NCI-H2196 (cell line): ENCODE results near the gene KCNJ16.

Source experiments
- DNase-seq: peaks from one replicate; lab custom pipeline; 2025; ENCODE audit not compliant: unreplicated experiment; lab: John Stamatoyannopoulos, UW

KCNJ16 gene

DNA sequence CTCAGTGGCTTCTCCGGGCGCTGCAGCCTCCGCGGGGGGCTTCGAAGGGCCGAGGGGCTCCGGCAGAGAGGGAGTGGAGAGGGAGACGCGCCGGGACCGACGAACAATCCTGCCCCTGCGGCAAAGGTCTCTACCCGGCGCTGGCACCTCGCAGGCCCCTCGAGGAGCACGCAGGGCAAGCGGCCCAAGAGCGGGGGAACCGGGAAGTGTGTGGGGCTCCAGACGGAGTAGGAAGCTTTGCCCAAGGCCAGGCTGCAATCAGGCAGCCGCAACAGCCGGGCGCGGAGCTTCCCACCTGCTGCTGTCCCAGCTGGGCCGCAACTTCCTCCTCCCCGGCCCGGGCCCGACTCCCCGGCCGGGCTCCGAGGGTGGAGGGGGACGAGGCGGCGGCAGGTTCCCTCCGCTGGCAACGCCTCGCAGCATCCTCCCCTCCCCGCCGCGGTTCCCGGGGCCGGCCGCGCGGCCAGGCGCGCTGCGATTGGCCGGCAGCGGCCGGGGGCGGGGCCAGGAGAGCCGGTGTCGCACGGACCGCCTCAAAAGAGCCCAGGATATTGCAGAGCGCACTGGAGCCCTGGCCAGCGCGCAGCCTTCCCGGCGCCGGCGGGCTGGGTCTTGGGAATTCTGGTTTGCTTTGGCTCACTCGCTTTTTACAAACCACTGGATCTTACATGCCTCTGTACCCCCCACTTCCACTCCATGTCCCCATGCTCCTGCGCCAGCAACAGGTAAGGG, 94.1 kb downstream of the KCNJ16 start, which contains the start of gene KCNJ2:
Gene KCNJ2, plus strand, starts transcription at position 556 of the 732 bp plus-strand sequence. CDS start 5,508 bp downstream, outside the sequence.
- peak; percentile 93 for DNase-seq

DNA sequence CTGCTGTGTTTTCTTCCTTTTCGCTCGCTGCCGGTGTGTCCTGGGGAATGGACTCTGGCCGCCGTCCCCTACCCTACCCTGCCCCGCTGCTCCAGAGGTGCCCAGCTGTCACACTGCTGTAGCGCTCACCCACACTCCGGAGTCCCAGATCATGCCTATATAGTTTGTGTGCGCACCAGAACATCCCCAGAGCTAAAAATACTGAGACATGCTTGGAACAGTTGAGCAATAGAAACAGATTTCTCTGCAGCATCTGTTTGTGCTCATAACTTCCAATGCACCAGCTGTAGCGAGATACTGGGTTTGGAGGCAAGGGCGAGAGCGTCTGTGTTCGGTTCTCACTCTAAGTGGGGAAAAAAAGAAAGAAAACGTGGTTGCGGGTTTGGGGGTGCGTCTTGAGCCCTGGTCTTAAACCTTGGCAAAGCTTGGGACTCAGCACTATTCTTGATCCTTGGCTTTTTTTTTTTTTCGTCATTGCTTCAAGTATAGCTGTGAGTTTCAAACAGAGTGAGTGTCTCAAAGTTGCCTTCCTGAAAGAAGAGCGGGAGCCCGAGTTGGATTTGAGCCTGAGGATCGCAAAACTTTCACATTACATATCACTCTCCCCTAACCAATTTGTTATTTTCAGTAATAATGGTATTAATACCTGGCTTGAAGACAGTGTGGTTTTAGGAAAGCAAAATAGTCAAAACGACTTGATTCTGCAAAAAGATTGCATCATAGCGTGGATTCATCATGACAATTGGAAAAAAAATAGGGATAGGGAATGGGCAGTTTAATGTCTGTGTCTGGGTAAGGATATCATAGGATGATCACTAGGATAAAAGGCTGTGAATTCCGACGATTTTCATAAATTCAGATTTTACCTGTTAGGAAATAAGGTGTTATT, 94.9 kb downstream of the KCNJ16 start:
- no peak for DNase-seq

DNA sequence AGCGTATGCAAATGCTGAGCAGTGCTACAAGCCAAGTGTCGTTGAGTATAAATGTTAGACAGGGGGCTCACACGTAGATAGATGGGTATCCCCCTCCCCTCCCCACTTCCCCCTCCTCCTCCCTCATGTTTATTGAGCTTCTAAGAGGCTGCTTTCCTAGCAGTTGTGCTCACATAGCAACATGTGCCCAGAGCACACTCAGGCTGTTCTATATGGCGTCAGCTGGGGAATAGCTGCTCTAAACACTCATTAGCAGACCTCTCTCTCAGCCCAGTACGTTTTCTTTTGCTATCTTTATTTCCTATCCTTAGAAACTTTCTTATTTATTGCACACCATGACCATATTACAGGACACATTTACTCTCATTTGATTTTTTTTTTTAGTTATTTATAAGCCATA, 96.1 kb downstream of the KCNJ16 start:
- no peak for DNase-seq

DNA sequence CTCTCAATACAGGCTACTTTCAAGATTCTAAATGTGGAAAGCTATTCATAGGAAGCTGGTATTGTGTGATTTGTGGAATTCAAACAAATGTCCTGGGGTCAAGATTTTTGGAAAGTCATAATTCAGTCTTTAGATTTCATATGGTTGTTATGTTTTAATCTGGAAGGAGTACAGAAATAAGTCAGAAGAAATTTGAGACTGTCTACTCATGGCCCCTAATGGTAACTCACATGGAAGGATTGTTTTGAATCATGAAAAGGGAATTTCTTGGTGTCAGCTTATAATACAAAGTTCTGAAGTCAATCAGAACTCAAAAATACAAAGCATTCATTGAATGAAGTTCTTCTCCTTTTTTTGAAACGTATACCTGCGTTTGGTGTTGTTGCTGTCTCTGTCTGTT, 97.4 kb downstream of the KCNJ16 start:
- no peak for DNase-seq

DNA sequence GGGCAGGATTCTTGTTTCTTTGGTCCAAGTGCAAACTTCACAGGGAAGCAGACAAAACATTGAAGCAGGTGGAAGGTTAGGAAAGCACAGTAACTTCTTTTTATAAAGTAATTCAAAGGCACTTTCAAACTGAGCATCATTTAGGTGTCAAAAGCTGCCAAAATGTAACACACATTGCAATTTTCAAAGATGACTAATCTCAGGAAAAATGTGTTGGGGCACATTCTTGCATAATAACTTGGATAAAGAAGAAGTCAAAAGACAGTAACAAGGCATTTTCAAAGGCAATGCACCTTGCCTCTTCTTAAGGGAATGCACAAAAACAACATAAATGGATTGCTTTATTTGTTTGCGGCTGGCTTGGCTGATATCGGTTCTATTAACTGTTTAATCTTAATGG, 97.9 kb downstream of the KCNJ16 start:
- no peak for DNase-seq

DNA sequence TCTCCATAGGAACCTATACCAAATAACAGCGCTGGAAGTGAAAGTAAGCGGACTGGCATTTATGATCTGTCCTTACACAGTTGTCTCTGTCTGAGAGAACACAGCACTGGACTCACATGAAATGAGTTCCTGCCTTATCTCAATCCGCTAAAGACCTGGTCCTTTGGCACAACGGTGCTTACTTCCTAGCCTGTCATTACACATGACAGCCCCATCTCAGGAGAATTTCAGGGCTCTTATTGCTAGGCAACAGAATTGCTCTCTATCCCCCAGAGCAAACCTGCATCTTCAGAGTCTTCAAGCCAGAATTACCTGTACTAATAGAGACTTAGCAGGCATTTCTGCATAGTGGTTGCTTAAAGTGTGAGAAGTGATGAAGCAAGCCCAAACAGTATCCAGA, 98.7 kb downstream of the KCNJ16 start:
- DNase-seq = no peak

DNA sequence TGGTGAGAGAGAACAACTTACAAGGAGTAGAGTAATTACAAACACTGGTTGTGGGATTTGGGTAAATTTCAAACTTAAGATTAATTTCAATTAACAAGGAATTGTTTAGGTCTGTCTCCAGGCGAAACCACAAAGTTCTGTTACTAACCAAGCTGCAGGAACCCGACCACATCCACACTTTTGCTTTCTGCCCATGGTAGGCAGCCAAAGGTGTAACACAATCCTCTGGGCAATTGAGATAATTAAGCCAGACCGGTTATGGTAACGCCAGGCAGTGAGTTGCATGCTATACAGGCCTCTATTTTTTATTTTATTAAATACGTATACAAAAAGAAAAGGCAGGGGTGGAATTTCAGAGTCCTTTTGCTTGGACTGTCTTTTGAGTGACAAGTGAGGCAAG, 106.4 kb downstream of the KCNJ16 start:
- DNase-seq = peak; percentile 71

DNA sequence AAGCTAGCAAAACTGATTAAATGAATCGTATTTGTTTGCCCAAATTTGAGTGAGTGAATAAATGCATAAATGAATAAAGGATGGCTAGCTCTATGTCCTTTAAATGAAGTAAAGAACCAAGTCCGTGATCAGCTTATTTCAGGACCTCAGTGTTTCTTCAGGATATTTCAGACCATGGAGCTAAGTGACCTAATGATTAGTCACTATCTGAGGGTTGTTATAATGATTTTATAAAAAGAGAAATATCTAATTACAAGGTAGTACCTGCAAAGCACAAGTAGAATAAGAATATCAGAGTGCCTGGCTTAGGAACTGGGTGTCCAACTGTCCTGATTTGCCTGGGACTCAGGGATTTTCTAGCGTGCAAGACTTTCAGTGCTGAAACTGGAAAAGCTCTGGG, 106.8 kb downstream of the KCNJ16 start:
- no peak for DNase-seq

DNA sequence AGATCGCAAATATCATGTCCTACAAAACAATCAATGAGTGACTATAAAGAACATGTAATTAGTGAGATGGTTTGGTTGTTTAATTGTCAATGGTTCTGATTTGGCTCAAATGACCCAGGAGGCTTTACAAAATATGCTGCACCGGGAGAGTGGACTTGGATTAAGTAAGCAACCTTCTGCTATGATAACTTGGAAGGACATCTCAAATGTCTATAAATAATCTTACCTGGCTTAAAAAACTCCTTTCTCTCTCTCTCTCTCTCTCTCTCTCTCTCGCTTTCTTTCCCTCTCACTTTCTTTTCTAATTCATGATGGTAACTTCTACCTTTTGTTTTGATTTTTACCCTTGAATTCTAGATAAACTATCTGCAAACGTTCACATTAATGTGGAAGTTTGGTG, 108.5 kb downstream of the KCNJ16 start:
- DNase-seq = no peak

DNA sequence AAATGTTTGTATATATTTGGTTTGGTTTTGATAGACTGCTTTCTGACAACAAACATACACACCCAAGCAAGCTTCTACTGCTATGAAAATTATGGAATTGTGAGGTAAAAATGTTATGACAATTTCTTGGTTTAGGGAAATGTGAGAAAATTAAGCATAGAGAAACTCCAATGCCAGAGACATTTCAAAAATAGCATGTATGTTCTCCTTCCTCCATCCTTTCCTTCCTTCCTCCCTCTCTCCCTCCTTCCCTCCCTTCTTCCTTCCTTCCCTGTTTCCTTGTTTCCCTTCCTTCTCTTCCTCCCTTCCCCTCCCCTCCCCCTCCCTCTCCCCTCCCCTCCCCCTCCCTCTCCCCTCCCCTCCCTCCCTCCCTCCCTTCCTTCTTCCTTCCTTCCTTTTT, 109.2 kb downstream of the KCNJ16 start:
- no peak for DNase-seq

DNA sequence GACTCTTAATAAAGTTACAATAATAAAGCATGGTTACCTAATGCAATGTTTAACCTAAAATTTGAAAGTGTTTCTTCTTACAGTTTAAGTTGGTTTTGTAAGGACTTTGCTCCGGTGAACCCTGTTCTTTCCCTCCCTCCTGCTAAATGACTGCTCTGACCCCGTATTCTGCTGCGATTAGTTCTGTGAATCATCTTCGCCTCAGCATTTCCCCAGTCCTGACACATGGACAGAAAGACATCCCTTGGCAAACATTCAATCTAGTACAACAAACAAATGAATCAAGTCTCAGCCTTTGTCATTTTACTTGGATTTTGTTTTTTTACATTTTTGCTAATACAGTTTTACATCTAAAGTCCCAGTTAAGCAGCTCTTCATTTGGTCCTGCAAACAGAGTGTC, 109.7 kb downstream of the KCNJ16 start:
- no peak for DNase-seq
